HCT116 (cell line): Measurements from ENCODE around the gene TRIM73.
"Not testable (repeated sequence)": the region's sequence is repeated elsewhere in the genome, so short reads cannot be mapped to it uniquely, and the experiment has no call there.

Experiments used
- CEBPB ChIP-seq: IDR thresholded peaks from 2 replicates; pipeline ENCODE4 v1.6.1; 2012; ENCODE audit warnings: low read depth
- CTCF ChIP-seq, 3 experiments: fragments of 200-600 bp in 1 of 3; sonication (generic) in 1 of 3; IDR thresholded peaks in 2 of 3; conservative IDR thresholded peaks in 1 of 3; 2 replicates each; pipeline ENCODE4 v1.5.1; 2012 to 2017; ENCODE audit warnings: low read depth in 2 of 3, low read length in 2 of 3, antibody characterized with exemption in 1 of 3, borderline replicate concordance in 1 of 3, control low read depth in 1 of 3, mild to moderate bottlenecking in 1 of 3, mixed read lengths in 1 of 3, mixed run types in 1 of 3, moderate library complexity in 1 of 3; ENCODE audit not compliant: insufficient read depth in 1 of 3
- EGR1 ChIP-seq: IDR thresholded peaks from 2 replicates; pipeline ENCODE4 v1.6.1; 2012; ENCODE audit warnings: low read depth
- EZH2 ChIP-seq: fragments of 200-600 bp; sonication (generic); IDR thresholded peaks from 2 replicates; pipeline ENCODE4 v1.6.1; 2017; ENCODE audit warnings: antibody characterized with exemption, mixed run types
- EZH2phosphoT487 ChIP-seq: fragments of 200-600 bp; IDR thresholded peaks from 2 replicates; pipeline ENCODE4 v1.6.1; 2018; ENCODE audit warnings: antibody characterized with exemption, borderline replicate concordance
- MAX ChIP-seq: IDR thresholded peaks from 2 replicates; pipeline ENCODE4 v1.6.1; 2012
- POLR2A ChIP-seq: IDR thresholded peaks from 2 replicates; pipeline ENCODE4 v1.7.0; 2011; ENCODE audit warnings: borderline replicate concordance; ENCODE audit not compliant: insufficient read depth, insufficient read length; ENCODE audit errors: extremely low read depth
- POLR2AphosphoS5 ChIP-seq: IDR thresholded peaks from 2 replicates; pipeline ENCODE4 v1.6.1; 2011; ENCODE audit warnings: mild to moderate bottlenecking, low read depth, low read length, moderate library complexity
- REST ChIP-seq: IDR thresholded peaks from 2 replicates; pipeline ENCODE4 v1.6.1; 2012; ENCODE audit warnings: low read depth
- SP1 ChIP-seq: IDR thresholded peaks from 2 replicates; pipeline ENCODE4 v1.6.1; 2012; ENCODE audit warnings: low read depth
- TCF7L2 ChIP-seq: IDR thresholded peaks from 2 replicates; pipeline ENCODE4 v1.7.0; 2011; ENCODE audit warnings: borderline replicate concordance, inconsistent platforms; ENCODE audit not compliant: insufficient read depth, insufficient read length; ENCODE audit errors: extremely low read depth
- ZFX ChIP-seq: fragments of 450-650 bp; IDR thresholded peaks from 2 replicates; pipeline ENCODE4 v1.6.1; 2017

GRCh38 chr7:75423481-75423880 is 28.1 kb downstream of the TRIM73 start:
- not testable (repeated sequence) for TF ChIP-seq CTCF (IDR thresholded peaks at IDR 0.05 in 2 of 3, conservative IDR thresholded peaks at IDR 0.05 in 1 of 3; ENCODE audit: borderline replicate concordance in 1 of 3, insufficient read depth in 1 of 3, low read depth in 2 of 3, low read length in 2 of 3); EGR1; REST; POLR2AphosphoS5; MAX; POLR2A; TCF7L2; SP1; EZH2; ZFX; CEBPB; EZH2phosphoT487
